ENCODE results near the gene GGNBP2.

Gene GGNBP2

DNA sequence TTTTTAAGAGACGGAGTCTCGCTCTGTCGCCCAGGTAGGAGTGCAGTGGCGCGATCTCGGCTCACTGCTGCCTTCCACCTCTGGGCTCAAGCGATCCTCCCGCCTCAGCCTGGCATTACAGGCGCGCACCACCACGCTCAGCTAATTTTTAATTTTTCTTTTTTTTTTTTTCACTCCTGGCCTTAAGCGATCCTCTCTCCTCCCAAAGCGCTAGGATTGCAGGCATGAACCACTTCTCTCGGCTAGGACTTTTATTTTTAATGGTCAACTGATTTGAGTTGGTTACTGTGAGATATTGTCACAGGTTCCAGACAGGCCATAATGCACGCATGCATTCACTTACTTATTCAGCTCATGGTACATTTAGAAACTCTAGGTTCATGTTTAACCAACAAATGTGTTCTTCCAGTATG, 9.0 kb upstream of the GGNBP2 start:
- TF ChIP-seq FOXA1 (IDR thresholded peaks at IDR 0.05), result no peak
- TF ChIP-seq CTBP1 (IDR thresholded peaks at IDR 0.05; ENCODE audit: borderline replicate concordance), result no peak
- TF ChIP-seq FOXK2 (IDR thresholded peaks at IDR 0.05), result no peak
- no peak for TF ChIP-seq FOXM1 (IDR thresholded peaks at IDR 0.05; ENCODE audit: borderline replicate concordance)
- no peak for TF ChIP-seq LEF1 (IDR thresholded peaks at IDR 0.05; ENCODE audit: borderline replicate concordance)
- no peak for TF ChIP-seq BHLHE40 (IDR thresholded peaks at IDR 0.05; ENCODE audit: borderline replicate concordance)
- TF ChIP-seq ZNF384 (IDR thresholded peaks at IDR 0.05), result no peak
- no peak for TF ChIP-seq SP1 (IDR thresholded peaks at IDR 0.05)
- POLR2A ChIA-PET, result interaction anchor here (0.6 to 6.0 kb wide), 16 partner anchors 9 to 1162 kb away, joined by 3 to 88 read pairs (median 4); partner anchors contain the start of genes DHRS11, GGNBP2, MRM1 and SLFN11
- DNase-seq (ENCODE audit: extremely low spot score), result no peak
- CTCF ChIA-PET, result no interaction called here

DNA sequence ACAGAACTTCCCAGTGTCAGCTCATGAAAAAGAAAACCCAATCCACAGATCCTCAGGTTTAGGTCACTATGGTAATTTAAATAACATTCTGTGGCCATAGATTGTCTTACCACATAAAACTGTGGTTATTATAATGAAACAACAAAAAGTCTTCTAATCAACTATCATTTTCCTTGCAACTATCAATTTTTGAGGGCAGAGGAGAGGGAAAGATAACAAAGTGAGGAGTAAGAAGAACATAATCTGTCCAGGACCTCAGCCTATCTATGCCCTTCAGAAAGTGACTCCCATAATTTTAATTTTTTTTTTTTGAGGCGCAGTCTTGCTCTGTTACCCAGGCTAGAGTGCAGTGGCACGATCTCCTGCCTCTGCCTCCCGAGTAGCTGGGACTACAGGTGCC, 4.0 kb upstream of the GGNBP2 start:
- CTCF ChIA-PET, result no interaction called here
- no peak for TF ChIP-seq FOXK2 (IDR thresholded peaks at IDR 0.05)
- TF ChIP-seq FOXA1 (IDR thresholded peaks at IDR 0.05), result no peak
- TF ChIP-seq CTBP1 (IDR thresholded peaks at IDR 0.05; ENCODE audit: borderline replicate concordance), result no peak
- no peak for TF ChIP-seq BHLHE40 (IDR thresholded peaks at IDR 0.05; ENCODE audit: borderline replicate concordance)
- TF ChIP-seq FOXM1 (IDR thresholded peaks at IDR 0.05; ENCODE audit: borderline replicate concordance), result no peak
- TF ChIP-seq L3MBTL2 (conservative IDR thresholded peaks at IDR 0.05), result no peak
- TF ChIP-seq TARDBP (IDR thresholded peaks at IDR 0.05), result no peak
- TF ChIP-seq ZNF384 (IDR thresholded peaks at IDR 0.05), result no peak
- no peak for TF ChIP-seq HDGF (IDR thresholded peaks at IDR 0.05; ENCODE audit: borderline replicate concordance)
- no peak for TF ChIP-seq ARNT (IDR thresholded peaks at IDR 0.05)
- TF ChIP-seq NFRKB (IDR thresholded peaks at IDR 0.05), result no peak
- TF ChIP-seq SP1 (IDR thresholded peaks at IDR 0.05), result no peak
- TF ChIP-seq, protein P1, sequence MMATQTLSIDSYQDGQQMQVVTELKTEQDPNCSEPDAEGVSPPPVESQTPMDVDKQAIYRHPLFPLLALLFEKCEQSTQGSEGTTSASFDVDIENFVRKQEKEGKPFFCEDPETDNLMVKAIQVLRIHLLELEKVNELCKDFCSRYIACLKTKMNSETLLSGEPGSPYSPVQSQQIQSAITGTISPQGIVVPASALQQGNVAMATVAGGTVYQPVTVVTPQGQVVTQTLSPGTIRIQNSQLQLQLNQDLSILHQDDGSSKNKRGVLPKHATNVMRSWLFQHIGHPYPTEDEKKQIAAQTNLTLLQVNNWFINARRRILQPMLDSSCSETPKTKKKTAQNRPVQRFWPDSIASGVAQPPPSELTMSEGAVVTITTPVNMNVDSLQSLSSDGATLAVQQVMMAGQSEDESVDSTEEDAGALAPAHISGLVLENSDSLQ (IDR thresholded peaks at IDR 0.05), result no peak
- TF ChIP-seq ELF4 (IDR thresholded peaks at IDR 0.05), result no peak
- TF ChIP-seq SUZ12 (IDR thresholded peaks at IDR 0.05), result no peak
- no peak for TF ChIP-seq LEF1 (IDR thresholded peaks at IDR 0.05; ENCODE audit: borderline replicate concordance)
- POLR2A ChIA-PET, result no interaction called here
- DNase-seq (ENCODE audit: extremely low spot score), result no peak

DNA sequence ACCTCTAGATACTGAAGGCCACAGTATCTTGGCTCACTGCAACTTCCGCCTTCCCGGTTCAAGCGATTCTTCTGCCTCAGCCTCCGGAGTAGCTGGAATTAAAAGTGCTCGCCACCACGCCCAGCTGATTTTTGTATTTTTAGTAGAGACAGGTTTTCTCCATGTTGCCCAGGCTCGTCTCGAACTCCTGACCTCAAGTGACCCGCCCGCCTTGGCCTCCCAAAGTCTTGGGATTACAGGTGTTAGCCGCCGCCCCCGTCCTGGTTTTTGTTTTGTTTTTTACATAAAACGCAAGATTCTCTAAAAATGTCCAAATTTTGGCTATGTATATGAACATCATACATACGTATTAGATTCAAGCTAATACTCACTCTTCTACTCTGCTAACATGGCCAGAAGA, 2.0 kb upstream of the GGNBP2 start:
- ChIA-PET CTCF (no interaction called here), POLR2A (interaction anchor here (4.9 kb wide), 1 partner anchor 8 kb away, joined by 88 read pairs; the partner anchor contains the start of genes MYO19 and PIGW)
- DNase-seq (ENCODE audit: extremely low spot score), result no peak
- no peak for TF ChIP-seq FOXA1 (IDR thresholded peaks at IDR 0.05)
- no peak for TF ChIP-seq L3MBTL2 (conservative IDR thresholded peaks at IDR 0.05)
- TF ChIP-seq ARNT (IDR thresholded peaks at IDR 0.05), result no peak
- no peak for TF ChIP-seq BHLHE40 (IDR thresholded peaks at IDR 0.05; ENCODE audit: borderline replicate concordance)
- TF ChIP-seq FOXK2 (IDR thresholded peaks at IDR 0.05), result no peak

DNA sequence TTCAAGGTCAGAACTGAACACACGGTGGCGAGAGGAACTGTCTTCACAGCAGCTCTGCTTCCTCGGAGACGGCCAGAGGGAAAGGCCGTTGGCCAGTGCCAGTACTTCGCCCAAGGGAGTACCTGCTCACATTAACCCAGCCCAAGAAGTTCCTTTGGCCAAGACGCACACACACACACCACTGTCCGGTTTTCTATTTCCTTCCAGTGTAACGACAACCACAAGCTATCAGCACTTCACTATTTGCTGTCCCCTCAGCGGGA, 744 bp upstream of the GGNBP2 start:
- ChIA-PET CTCF (interaction anchor here (1.2 kb wide), 1 partner anchor 10 kb away, joined by 3 read pairs; the partner anchor contains the start of genes MYO19 and PIGW), POLR2A (interaction anchor here (0.7 to 4.9 kb wide), 9 partner anchors 10 to 612 kb away, joined by 3 to 88 read pairs (median 4); partner anchors contain the start of genes MRM1, MYO19 and PIGW)
- peak; percentile 16 for DNase-seq (ENCODE audit: extremely low spot score)
- TF ChIP-seq, protein P1 (IDR thresholded peaks at IDR 0.05), result no peak

DNA sequence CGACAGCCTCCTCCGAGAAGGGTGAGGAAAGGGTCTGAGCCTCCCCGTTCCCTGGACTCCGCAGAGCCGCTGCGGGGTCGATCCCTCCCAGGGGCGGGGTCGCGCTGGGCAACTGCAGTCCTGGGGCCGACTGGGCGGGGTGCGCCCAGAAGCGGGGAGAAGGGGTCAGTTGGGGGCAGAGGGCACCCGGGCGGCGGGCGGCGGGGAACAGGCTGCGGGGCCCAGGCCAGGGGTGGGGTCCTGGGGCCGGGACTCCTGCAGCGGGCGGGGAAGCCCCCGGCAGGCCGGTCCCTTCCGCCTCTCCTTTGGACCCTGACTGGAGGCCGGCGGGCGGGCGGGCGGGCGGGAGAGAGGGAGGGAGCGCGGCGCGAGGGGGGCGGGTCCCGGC, 352 bp downstream of the GGNBP2 start:
- ChIA-PET CTCF (interaction anchor here (1.7 kb wide), 1 partner anchor 11 kb away, joined by 7 read pairs; the partner anchor contains the start of genes MYO19 and PIGW), POLR2A (interaction anchor here (0.6 to 4.9 kb wide), 8 partner anchors 11 to 58 kb away, joined by 4 to 88 read pairs (median 8); partner anchors contain the start of genes DHRS11, MRM1, MYO19 and PIGW)
- no peak for DNase-seq (ENCODE audit: extremely low spot score)
- TF ChIP-seq FOXM1 (IDR thresholded peaks at IDR 0.05; ENCODE audit: borderline replicate concordance), result no peak

DNA sequence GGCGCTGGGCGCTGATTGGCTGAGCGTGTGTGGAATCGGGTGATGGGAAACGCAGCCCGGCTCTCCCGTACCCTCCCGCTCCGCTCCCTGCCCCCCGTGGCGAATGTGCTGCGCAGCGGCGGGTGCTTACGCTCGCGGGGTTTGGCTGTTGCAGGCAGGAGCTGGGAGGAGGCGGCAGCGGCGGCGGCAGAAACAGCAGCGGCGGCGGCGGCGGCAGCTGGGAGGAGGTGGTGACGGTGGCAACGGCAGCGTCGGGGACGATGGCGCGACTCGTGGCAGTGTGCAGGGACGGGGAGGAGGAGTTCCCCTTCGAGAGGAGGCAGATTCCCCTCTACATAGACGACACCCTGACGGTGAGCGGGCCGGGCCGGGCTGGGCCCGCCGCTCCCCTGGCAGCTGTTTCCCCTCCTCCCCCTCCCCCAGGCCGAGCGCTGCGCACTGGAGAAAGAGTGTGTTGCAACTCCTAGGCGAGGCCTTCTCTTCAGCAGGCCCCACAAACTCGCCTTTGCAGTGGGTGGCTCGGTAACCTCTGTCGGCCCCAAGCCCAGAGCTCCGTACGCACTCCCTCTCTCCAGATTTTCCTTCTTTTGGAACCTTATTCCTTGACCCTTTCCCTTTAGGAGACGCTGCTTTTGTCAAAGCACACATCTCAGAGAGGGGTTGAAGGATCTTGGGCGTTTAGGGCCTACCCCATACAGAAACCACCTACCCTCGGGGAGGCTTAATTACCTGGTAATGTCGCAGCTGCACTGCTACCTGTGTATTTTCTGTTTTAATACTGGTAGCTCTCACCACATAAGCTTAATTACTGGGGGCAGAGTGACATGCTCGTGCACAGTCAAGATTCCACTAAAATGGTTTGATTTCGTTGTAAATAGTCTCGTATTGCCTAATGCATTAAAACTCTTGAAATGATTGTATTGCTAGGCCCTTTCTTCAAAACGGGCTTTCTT, 1.0 kb downstream of the GGNBP2 start:
- POLR2A ChIA-PET, result interaction anchor here (0.6 to 4.9 kb wide), 9 partner anchors 11 to 862 kb away, joined by 3 to 88 read pairs (median 6); partner anchors contain the start of genes DHRS11, MRM1, MYO19 and PIGW

More for the DNA sequence above, 1.0 kb downstream of the GGNBP2 start:
- CTCF ChIA-PET, result interaction anchor here (0.7 to 1.7 kb wide), 4 partner anchors 12 to 779 kb away, joined by 3 to 7 read pairs (median 4); partner anchors contain the start of genes MYO19 and PIGW
- TF ChIP-seq TARDBP (IDR thresholded peaks at IDR 0.05) (no peak), NFRKB (IDR thresholded peaks at IDR 0.05) (no peak), LEF1 (IDR thresholded peaks at IDR 0.05; ENCODE audit: borderline replicate concordance) (no peak)
- TF ChIP-seq, protein P1 (IDR thresholded peaks at IDR 0.05), result no peak
- peak; percentile 84 for DNase-seq (ENCODE audit: extremely low spot score)

All from HEK293T (cell line).